SK-N-SH treated with all-trans-retinoic acid at 6 μM for 48 hours (cell line): ENCODE data around the gene TOR1AIP1.

Source experiments
- ATAC-seq: fragments of 200-7000 bp; cut with Tn5 transposase; 3 replicates; pipeline ENCODE4 v1.9.1; 2020; ENCODE audit warnings: mild to moderate bottlenecking, moderate library complexity
- ARNTL ChIP-seq: fragments of 450-650 bp; formaldehyde crosslinking; IDR thresholded peaks from 2 replicates; pipeline ENCODE4 v1.5.0; 2020; ENCODE audit warnings: low read depth, mild to moderate bottlenecking, moderate library complexity, borderline replicate concordance
- CSDC2 ChIP-seq: fragments of 250-450 bp; sonication (Bioruptor Pico); IDR thresholded peaks from 2 replicates; pipeline ENCODE4 v1.5.0; 2020; ENCODE audit warnings: mild to moderate bottlenecking, moderate library complexity
- ESRRG ChIP-seq: fragments of 250-450 bp; sonication (Bioruptor Pico); IDR thresholded peaks from 2 replicates; pipeline ENCODE4 v1.6.1; 2021; ENCODE audit warnings: mild to moderate bottlenecking
- GLIS3 ChIP-seq: fragments of 250-450 bp; sonication (Bioruptor Pico); IDR thresholded peaks from 2 replicates; pipeline ENCODE4 v1.5.0; 2020; ENCODE audit warnings: mild to moderate bottlenecking, moderate library complexity
- ISL1 ChIP-seq: fragments of 250-450 bp; sonication (Bioruptor Pico); IDR thresholded peaks from 2 replicates; pipeline ENCODE4 v2.1.2; 2022; ENCODE audit warnings: mild to moderate bottlenecking, moderate library complexity
- OSR1 ChIP-seq: fragments of 250-450 bp; sonication (Bioruptor Pico); IDR thresholded peaks from 2 replicates; pipeline ENCODE4 v1.8.0; 2022; ENCODE audit warnings: moderate library complexity, mild to moderate bottlenecking, inconsistent platforms
- PPARA ChIP-seq: fragments of 250-450 bp; sonication (Bioruptor Pico); IDR thresholded peaks from 2 replicates; pipeline ENCODE4 v1.5.0; 2020; ENCODE audit warnings: mild to moderate bottlenecking, borderline replicate concordance
- RARB ChIP-seq: fragments of 250-450 bp; sonication (Bioruptor Pico); IDR thresholded peaks from 2 replicates; pipeline ENCODE4 v1.8.0; 2021; ENCODE audit warnings: mild to moderate bottlenecking, moderate library complexity
- SNAI2 ChIP-seq: fragments of 250-450 bp; sonication (Bioruptor Pico); IDR thresholded peaks from 2 replicates; pipeline ENCODE4 v1.5.0; 2020; ENCODE audit warnings: mild to moderate bottlenecking, moderate library complexity
- TCF4 ChIP-seq: fragments of 250-450 bp; sonication (Bioruptor Pico); IDR thresholded peaks from 2 replicates; pipeline ENCODE4 v1.8.0; 2021; ENCODE audit warnings: mild to moderate bottlenecking, moderate library complexity, borderline replicate concordance
- TOX ChIP-seq: fragments of 250-450 bp; sonication (Bioruptor Pico); IDR thresholded peaks from 2 replicates; pipeline ENCODE4 v1.8.0; 2021; ENCODE audit warnings: mild to moderate bottlenecking, moderate library complexity, borderline replicate concordance
- ZFP3 ChIP-seq: fragments of 250-450 bp; sonication (Bioruptor Pico); IDR thresholded peaks from 2 replicates; pipeline ENCODE4 v1.5.0; 2020; ENCODE audit warnings: mild to moderate bottlenecking, moderate library complexity
- ZFP30 ChIP-seq: fragments of 450-650 bp; formaldehyde crosslinking; IDR thresholded peaks from 2 replicates; pipeline ENCODE4 v1.5.0; 2022; ENCODE audit warnings: mild to moderate bottlenecking, moderate library complexity
- ZNF70 ChIP-seq: fragments of 450-650 bp; formaldehyde crosslinking; IDR thresholded peaks from 2 replicates; pipeline ENCODE4 v1.5.0; 2020; ENCODE audit warnings: mild to moderate bottlenecking, moderate library complexity
- ZNF8 ChIP-seq: fragments of 450-650 bp; formaldehyde crosslinking; IDR thresholded peaks from 2 replicates; pipeline ENCODE4 v1.5.0; 2020; ENCODE audit warnings: mild to moderate bottlenecking, moderate library complexity
- TF ChIP-seq, protein P1 (sequence below): fragments of 250-450 bp; sonication (Bioruptor Pico); IDR thresholded peaks from 2 replicates; pipeline ENCODE4 v1.5.1; 2020; ENCODE audit warnings: low read depth, mild to moderate bottlenecking, moderate library complexity
- TF ChIP-seq, protein P2 (sequence below): fragments of 250-450 bp; sonication (Bioruptor Pico); IDR thresholded peaks from 2 replicates; pipeline ENCODE4 v1.5.1; 2021; ENCODE audit warnings: mild to moderate bottlenecking, moderate library complexity
- TF ChIP-seq, protein P3 (sequence below): fragments of 250-450 bp; sonication (Bioruptor Pico); IDR thresholded peaks from 2 replicates; pipeline ENCODE4 v1.5.0; 2020; ENCODE audit warnings: mild to moderate bottlenecking, moderate library complexity
- TF ChIP-seq, protein P4 (sequence below): fragments of 250-450 bp; sonication (Bioruptor Pico); IDR thresholded peaks from 2 replicates; pipeline ENCODE4 v1.8.0; 2021; ENCODE audit warnings: low read depth, mild to moderate bottlenecking, moderate library complexity, borderline replicate concordance
- TF ChIP-seq, protein P5 (sequence below): fragments of 250-450 bp; sonication (Bioruptor Pico); IDR thresholded peaks from 2 replicates; pipeline ENCODE4 v1.8.0; 2020; ENCODE audit warnings: mild to moderate bottlenecking, moderate library complexity, borderline replicate concordance

Gene TOR1AIP1

DNA sequence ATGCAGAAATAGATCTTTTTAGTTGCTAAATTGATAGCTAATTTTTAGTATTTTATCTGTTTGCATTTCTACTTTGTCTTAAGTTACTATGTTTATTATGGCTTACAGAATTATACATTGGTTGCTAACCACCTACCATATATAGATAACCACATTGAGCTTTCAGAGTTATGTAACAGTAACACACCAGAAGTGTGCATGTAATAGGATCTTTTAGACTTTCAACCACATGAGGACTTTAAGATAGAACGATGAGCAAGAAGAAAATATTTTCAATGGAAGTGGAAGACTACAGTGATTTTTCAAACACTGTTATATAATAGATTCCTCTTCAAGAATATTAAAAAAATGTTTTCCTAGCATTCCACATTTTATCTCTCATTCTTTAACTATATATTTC, 28.8 kb downstream of the TOR1AIP1 start:
- no peak for ATAC-seq
- TF ChIP-seq TOX (CRISPR knock-in tag) (no peak), SNAI2 (CRISPR knock-in tag) (no peak), ZNF70 (CRISPR knock-in tag) (no peak), CSDC2 (CRISPR knock-in tag) (no peak), ZFP3 (no peak), ZFP30 (no peak), GLIS3 (CRISPR knock-in tag) (no peak), ZNF8 (CRISPR knock-in tag) (no peak), ARNTL (CRISPR knock-in tag) (no peak), OSR1 (CRISPR knock-in tag) (no peak), RARB (no peak), TCF4 (no peak), PPARA (CRISPR knock-in tag) (no peak)
- TF ChIP-seq, protein P1, sequence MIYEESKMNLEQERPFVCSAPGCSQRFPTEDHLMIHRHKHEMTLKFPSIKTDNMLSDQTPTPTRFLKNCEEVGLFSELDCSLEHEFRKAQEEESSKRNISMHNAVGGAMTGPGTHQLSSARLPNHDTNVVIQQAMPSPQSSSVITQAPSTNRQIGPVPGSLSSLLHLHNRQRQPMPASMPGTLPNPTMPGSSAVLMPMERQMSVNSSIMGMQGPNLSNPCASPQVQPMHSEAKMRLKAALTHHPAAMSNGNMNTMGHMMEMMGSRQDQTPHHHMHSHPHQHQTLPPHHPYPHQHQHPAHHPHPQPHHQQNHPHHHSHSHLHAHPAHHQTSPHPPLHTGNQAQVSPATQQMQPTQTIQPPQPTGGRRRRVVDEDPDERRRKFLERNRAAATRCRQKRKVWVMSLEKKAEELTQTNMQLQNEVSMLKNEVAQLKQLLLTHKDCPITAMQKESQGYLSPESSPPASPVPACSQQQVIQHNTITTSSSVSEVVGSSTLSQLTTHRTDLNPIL (CRISPR knock-in tag): no peak
- TF ChIP-seq, protein P2, sequence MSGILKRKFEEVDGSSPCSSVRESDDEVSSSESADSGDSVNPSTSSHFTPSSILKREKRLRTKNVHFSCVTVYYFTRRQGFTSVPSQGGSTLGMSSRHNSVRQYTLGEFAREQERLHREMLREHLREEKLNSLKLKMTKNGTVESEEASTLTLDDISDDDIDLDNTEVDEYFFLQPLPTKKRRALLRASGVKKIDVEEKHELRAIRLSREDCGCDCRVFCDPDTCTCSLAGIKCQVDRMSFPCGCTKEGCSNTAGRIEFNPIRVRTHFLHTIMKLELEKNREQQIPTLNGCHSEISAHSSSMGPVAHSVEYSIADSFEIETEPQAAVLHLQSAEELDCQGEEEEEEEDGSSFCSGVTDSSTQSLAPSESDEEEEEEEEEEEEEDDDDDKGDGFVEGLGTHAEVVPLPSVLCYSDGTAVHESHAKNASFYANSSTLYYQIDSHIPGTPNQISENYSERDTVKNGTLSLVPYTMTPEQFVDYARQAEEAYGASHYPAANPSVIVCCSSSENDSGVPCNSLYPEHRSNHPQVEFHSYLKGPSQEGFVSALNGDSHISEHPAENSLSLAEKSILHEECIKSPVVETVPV: no peak
- TF ChIP-seq, protein P3, sequence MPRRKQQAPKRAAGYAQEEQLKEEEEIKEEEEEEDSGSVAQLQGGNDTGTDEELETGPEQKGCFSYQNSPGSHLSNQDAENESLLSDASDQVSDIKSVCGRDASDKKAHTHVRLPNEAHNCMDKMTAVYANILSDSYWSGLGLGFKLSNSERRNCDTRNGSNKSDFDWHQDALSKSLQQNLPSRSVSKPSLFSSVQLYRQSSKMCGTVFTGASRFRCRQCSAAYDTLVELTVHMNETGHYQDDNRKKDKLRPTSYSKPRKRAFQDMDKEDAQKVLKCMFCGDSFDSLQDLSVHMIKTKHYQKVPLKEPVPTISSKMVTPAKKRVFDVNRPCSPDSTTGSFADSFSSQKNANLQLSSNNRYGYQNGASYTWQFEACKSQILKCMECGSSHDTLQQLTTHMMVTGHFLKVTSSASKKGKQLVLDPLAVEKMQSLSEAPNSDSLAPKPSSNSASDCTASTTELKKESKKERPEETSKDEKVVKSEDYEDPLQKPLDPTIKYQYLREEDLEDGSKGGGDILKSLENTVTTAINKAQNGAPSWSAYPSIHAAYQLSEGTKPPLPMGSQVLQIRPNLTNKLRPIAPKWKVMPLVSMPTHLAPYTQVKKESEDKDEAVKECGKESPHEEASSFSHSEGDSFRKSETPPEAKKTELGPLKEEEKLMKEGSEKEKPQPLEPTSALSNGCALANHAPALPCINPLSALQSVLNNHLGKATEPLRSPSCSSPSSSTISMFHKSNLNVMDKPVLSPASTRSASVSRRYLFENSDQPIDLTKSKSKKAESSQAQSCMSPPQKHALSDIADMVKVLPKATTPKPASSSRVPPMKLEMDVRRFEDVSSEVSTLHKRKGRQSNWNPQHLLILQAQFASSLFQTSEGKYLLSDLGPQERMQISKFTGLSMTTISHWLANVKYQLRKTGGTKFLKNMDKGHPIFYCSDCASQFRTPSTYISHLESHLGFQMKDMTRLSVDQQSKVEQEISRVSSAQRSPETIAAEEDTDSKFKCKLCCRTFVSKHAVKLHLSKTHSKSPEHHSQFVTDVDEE: no peak
- TF ChIP-seq, protein P4, sequence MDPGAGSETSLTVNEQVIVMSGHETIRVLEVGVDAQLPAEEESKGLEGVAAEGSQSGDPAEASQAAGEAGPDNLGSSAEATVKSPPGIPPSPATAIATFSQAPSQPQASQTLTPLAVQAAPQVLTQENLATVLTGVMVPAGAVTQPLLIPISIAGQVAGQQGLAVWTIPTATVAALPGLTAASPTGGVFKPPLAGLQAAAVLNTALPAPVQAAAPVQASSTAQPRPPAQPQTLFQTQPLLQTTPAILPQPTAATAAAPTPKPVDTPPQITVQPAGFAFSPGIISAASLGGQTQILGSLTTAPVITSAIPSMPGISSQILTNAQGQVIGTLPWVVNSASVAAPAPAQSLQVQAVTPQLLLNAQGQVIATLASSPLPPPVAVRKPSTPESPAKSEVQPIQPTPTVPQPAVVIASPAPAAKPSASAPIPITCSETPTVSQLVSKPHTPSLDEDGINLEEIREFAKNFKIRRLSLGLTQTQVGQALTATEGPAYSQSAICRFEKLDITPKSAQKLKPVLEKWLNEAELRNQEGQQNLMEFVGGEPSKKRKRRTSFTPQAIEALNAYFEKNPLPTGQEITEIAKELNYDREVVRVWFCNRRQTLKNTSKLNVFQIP (CRISPR knock-in tag): no peak

DNA sequence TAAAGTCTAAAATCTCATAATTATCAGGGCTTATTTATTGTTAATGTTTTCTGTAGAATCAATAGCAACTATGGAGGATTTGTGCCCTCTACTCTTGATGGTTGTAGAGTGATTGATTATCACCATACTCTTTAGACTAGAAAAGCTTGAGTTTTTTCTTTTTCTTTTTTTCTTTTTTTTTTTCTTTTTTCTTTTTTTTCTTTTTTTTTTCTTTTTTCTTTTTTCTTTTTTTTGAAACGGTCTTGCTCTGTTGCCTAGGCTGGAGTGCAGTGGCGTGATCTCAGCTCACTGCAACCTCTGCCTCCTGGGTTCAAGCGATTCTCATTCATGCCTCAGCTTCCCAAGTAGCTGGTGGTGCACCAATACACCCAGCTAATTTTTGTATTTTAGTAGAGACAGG, 29.7 kb downstream of the TOR1AIP1 start:
- ATAC-seq: no peak
- no peak for TF ChIP-seq ISL1
- TF ChIP-seq, protein P1 (CRISPR knock-in tag): no peak
- TF ChIP-seq TOX (CRISPR knock-in tag): no peak
- no peak for TF ChIP-seq ESRRG (CRISPR knock-in tag)
- TF ChIP-seq ARNTL (CRISPR knock-in tag): no peak
- TF ChIP-seq, protein P4 (CRISPR knock-in tag): no peak
- TF ChIP-seq ZFP30: no peak
- TF ChIP-seq ZFP3: no peak
- no peak for TF ChIP-seq PPARA (CRISPR knock-in tag)
- TF ChIP-seq, protein P5, sequence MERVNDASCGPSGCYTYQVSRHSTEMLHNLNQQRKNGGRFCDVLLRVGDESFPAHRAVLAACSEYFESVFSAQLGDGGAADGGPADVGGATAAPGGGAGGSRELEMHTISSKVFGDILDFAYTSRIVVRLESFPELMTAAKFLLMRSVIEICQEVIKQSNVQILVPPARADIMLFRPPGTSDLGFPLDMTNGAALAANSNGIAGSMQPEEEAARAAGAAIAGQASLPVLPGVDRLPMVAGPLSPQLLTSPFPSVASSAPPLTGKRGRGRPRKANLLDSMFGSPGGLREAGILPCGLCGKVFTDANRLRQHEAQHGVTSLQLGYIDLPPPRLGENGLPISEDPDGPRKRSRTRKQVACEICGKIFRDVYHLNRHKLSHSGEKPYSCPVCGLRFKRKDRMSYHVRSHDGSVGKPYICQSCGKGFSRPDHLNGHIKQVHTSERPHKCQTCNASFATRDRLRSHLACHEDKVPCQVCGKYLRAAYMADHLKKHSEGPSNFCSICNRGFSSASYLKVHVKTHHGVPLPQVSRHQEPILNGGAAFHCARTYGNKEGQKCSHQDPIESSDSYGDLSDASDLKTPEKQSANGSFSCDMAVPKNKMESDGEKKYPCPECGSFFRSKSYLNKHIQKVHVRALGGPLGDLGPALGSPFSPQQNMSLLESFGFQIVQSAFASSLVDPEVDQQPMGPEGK (CRISPR knock-in tag): no peak
- TF ChIP-seq GLIS3 (CRISPR knock-in tag): no peak
